Upper lobe of right lung (tissue), 1 donor: Measurements from ENCODE around the gene SELENBP1. TPM values are rescaled to one million over a fixed set of nuclear protein-coding genes. Genes with fewer than 3 reads are reported as not detected.

Source experiments
- ATAC-seq: fragments of 200-7000 bp; cut with Tn5 transposase; one replicate; pipeline ENCODE4 v1.9.1; 2020; ENCODE audit warnings: mild to moderate bottlenecking, moderate library complexity
- DNase-seq: peaks from one replicate; pipeline ENCODE4 v3.0.0-alpha.2; 2020
- H3K27ac ChIP-seq: fragments of 200-600 bp; one replicate; pipeline ENCODE4 v1.8.0; 2022
- H3K27me3 ChIP-seq: fragments of 200-600 bp; one replicate; pipeline ENCODE4 v1.8.0; 2022; ENCODE audit warnings: mild to moderate bottlenecking
- H3K36me3 ChIP-seq: fragments of 200-600 bp; one replicate; pipeline ENCODE4 v1.8.0; 2022
- H3K4me1 ChIP-seq: fragments of 200-600 bp; one replicate; pipeline ENCODE4 v1.8.0; 2022
- H3K4me3 ChIP-seq: fragments of 200-600 bp; one replicate; pipeline ENCODE4 v1.8.0; 2022; ENCODE audit warnings: mild to moderate bottlenecking
- H3K9me3 ChIP-seq: fragments of 200-600 bp; one replicate; pipeline ENCODE4 v1.8.0; 2022
- intact Hi-C: fragments of 100-400 bp; cut with DNase I; formaldehyde crosslinking; loops from one replicate; pipeline ENCODE4 v1.11.0; 2022
- long read RNA-seq: library from polyadenylated mRNA; unstranded; transcript quantifications from one replicate; pipeline ENCODE4 v2.0.0, GENCODE V29; 2021
- total RNA-seq: library from RNA; stranded (reverse); fragmentation: NEBNext Ultra II Directional; extraction: Animal tissue kit (Norgen Biotek cat#: 25700); gene quantifications from one replicate; pipeline ENCODE4 v1.2.1, GENCODE V29; 2021
- TF ChIP-seq, protein P1 (sequence below): fragments of 200-600 bp; IDR thresholded peaks from one replicate; pipeline ENCODE4 v1.8.0; 2022; ENCODE audit warnings: antibody characterized with exemption
- donor health status: DM: no; HTN: yes; CAD: no; lungs with severe emphysema.

Gene SELENBP1
- 321 TPM for total RNA-seq
- long read RNA-seq, transcript SELENBP1-201 (12 exons, 1,752 nt), result major isoform, 420 of 775 reads
- long read RNA-seq, transcript SELENBP1-218 (11 exons, 1,963 nt), result minor isoform, 106 of 775 reads
- long read RNA-seq, transcript SELENBP1-204 (12 exons, 1,928 nt), result minor isoform, 11 of 775 reads
- long read RNA-seq, transcript SELENBP1-214 (10 exons, 2,128 nt), result minor isoform, 47 of 775 reads
- long read RNA-seq, partial matches to known transcripts, result 79 of 775 reads
- long read RNA-seq, other reads (novel, unspliced or antisense), result 109 of 775 reads

DNA sequence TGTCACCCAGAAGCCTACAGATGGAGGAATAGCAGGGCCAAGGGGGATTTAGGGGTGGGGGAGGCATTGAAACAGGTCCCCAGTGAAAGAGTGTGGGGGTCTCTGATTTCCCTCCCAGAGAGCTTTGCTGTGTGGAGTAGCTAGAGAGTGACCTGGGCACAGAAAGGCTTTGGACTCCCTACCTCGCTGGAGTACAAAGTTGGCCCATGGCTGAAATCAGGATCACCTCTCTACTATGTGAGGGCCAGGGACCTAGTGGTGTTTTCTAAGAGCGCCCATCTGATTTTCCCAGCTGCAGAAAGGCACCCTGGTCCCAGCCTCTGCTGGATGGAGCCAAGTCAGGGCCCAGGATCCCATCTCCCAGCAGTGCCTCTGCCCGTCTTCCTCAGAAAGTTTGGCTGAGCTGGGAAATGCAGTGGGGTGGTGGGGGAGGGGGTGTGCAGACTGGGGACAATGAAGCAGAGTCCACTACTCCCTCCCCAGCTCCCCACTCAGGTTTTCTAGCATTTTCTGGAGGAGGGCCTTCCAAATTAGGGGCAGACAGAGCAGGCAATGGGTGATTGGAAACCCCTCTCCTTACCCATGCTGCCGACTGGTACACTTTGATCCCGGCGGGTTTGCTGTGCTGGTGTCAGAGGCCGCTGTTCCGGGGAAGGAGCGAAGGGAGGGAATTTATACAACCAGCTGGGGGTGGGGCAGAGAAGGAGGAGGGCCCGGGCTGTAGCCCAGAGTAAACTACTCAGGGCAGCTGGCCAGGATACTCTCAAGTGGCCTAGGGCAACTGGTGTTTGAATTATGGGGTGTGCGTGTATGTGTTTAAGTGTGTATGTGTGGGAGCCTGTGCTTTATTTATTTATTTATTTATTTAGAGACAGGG lies at the start of gene SELENBP1:
Gene SELENBP1 (minus strand): TSS at position 648 of the 877 bp plus-strand sequence. CDS start 64 bp downstream, at position 584.
- Histone ChIP-seq H3K4me3 (peak within 1 kb of the TSS; percentile 61), H3K36me3 (peaks cover 11% of the 10 kb centered on the region), H3K9me3 (no peaks in the 10 kb centered on the region), H3K27ac (peak within 1 kb of the TSS; percentile 82), H3K4me1 (peaks cover 31% of the 10 kb centered on the region), H3K27me3 (no peaks in the 10 kb centered on the region)
- intact Hi-C loops, result no loop called here
- ATAC-seq, result peak; percentile 82
- TF ChIP-seq, protein P1, sequence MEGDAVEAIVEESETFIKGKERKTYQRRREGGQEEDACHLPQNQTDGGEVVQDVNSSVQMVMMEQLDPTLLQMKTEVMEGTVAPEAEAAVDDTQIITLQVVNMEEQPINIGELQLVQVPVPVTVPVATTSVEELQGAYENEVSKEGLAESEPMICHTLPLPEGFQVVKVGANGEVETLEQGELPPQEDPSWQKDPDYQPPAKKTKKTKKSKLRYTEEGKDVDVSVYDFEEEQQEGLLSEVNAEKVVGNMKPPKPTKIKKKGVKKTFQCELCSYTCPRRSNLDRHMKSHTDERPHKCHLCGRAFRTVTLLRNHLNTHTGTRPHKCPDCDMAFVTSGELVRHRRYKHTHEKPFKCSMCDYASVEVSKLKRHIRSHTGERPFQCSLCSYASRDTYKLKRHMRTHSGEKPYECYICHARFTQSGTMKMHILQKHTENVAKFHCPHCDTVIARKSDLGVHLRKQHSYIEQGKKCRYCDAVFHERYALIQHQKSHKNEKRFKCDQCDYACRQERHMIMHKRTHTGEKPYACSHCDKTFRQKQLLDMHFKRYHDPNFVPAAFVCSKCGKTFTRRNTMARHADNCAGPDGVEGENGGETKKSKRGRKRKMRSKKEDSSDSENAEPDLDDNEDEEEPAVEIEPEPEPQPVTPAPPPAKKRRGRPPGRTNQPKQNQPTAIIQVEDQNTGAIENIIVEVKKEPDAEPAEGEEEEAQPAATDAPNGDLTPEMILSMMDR, result no peak
- DNase-seq, result peak; percentile 91

DNA sequence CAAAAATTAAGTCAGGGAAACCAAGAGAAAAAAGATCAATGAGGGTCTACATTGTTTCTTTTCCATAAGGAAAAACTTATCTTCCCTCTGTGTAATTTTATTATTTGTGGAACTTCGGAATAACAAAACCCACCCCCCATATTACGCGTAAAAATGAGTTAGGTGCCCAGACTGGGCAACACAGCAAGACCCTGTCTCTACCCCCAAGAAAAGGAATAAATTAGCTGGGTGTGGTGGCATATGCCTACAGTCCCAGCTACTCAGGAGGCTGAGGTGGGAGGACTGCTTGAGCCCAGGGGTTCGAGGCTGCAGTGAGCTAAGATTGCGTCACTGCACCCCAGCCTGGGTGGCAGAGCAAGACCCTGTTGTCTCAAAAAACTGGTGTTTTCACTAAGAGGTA lies 47.3 kb upstream of the SELENBP1 start:
- Histone ChIP-seq H3K27ac (no peak overlapping the region), H3K27me3 (no peaks in the 10 kb centered on the region), H3K4me3 (no peak overlapping the region), H3K36me3 (peaks cover 96% of the 10 kb centered on the region), H3K4me1 (no peaks in the 10 kb centered on the region), H3K9me3 (no peaks in the 10 kb centered on the region)
- TF ChIP-seq, protein P1, result no peak
- intact Hi-C loops, result no loop called here
- ATAC-seq (no peak), DNase-seq (no peak)

DNA sequence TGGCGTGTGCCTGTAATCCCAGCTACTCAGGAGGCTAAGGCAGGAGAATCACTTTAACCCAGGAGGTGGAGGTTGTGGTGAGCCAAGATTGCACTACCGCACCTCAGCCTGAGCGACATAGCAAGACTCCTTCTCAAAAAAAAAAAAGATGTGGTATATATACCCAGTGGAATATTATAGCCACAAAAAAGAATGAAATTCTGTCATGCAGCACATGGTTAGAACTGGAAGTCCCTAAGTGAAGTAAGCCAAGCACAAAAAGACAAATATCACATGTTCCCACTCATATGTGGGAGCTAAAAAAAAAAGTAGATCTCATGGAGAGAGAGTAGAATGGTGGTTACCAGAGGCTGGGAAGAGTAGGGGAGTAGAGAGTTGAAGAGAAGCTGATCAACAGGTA lies 45.6 kb upstream of the SELENBP1 start:
- TF ChIP-seq, protein P1, result no peak
- Histone ChIP-seq H3K4me1 (no peaks in the 10 kb centered on the region), H3K9me3 (no peaks in the 10 kb centered on the region), H3K27ac (no peak overlapping the region), H3K27me3 (no peaks in the 10 kb centered on the region), H3K4me3 (no peak overlapping the region), H3K36me3 (peaks cover 95% of the 10 kb centered on the region)
- no peak for ATAC-seq
- no peak for DNase-seq
- intact Hi-C loops, result no loop called here

DNA sequence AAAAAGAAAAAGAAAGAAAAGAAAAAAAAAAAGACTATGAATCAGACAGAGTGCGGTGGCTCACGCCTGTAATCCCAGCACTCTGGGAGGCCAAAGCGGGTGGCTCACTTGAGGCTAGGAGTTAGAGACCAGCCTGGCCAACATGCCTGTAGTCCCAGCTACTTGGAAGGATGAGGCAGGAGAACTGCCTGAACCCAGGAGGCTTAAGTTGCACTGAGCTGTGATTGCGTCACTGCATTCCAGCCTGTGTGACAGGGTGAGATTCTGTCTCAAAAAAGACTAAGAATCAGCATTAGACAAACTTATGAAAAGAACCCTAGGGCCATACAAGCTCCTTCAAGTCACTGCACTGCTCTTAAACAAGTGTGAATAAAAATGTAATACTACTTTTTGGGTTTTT lies 43.7 kb upstream of the SELENBP1 start:
- no peak overlapping the region for H3K4me3 ChIP-seq
- intact Hi-C loops, result no loop called here
- H3K9me3 ChIP-seq, result no peaks in the 10 kb centered on the region
- ATAC-seq, result peak; percentile 49
- no peak for DNase-seq
- no peak overlapping the region for H3K27ac ChIP-seq
- TF ChIP-seq, protein P1, result no peak
- H3K27me3 ChIP-seq, result no peaks in the 10 kb centered on the region
- no peaks in the 10 kb centered on the region for H3K4me1 ChIP-seq
- H3K36me3 ChIP-seq, result peaks cover 95% of the 10 kb centered on the region

DNA sequence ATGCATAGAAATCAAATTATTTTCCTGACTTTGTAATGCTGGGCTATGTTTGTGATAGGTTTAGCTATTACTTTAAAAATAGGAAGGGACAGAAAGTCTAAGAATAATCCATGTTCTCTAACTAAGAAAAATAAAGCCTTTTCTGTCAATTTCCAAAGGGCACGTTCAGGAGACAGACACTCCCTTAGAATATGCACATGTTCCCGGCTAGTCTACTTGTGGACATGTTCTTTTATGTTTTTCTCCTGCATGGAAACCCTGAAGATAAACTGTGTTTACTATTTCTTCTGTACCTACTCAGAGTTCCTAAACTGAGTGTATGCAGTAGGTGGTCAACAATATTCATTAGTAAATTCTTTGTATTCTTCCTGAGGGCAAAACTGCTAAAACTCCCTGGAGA lies 39.4 kb upstream of the SELENBP1 start:
- no peak overlapping the region for H3K4me3 ChIP-seq
- intact Hi-C loops, result no loop called here
- ATAC-seq (no peak), DNase-seq (no peak)
- H3K4me1 ChIP-seq, result no peaks in the 10 kb centered on the region
- no peak overlapping the region for H3K27ac ChIP-seq
- no peaks in the 10 kb centered on the region for H3K9me3 ChIP-seq
- H3K27me3 ChIP-seq, result no peaks in the 10 kb centered on the region
- H3K36me3 ChIP-seq, result peaks cover 98% of the 10 kb centered on the region
- TF ChIP-seq, protein P1, result no peak
